HG02678 (cell line): ENCODE data around the gene IDH2.
"Not testable (repeated sequence)": the region's sequence is repeated elsewhere in the genome, so short reads cannot be mapped to it uniquely, and the experiment has no call there.

Source experiments
- ATAC-seq: cut with Tn5 transposase; IDR thresholded peaks from one replicate; pipeline ENCODE4 v1.9.1; 2021; ENCODE audit warnings: mild to moderate bottlenecking, moderate library complexity; ENCODE audit not compliant: unreplicated experiment

Gene IDH2

DNA sequence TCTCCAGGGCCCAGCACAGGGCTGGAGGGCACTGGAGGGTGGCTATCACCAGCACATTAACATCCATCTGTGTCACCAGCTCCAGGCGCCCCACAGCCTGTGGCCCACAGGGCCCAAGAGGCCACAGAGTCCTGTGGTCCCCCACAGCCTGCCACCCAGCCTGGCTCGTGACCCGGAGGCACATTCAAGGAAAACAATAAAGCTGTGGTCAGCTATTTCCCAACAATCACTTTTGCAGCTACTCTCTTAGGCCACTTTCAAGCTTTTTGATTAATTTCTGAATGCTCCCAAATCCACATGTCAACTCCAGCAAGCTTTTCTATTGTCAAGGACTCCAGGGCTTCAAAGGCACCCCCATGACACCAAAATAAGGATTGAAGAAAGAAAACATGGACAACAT is 16.7 kb downstream of the IDH2 start:
- no peak for ATAC-seq

DNA sequence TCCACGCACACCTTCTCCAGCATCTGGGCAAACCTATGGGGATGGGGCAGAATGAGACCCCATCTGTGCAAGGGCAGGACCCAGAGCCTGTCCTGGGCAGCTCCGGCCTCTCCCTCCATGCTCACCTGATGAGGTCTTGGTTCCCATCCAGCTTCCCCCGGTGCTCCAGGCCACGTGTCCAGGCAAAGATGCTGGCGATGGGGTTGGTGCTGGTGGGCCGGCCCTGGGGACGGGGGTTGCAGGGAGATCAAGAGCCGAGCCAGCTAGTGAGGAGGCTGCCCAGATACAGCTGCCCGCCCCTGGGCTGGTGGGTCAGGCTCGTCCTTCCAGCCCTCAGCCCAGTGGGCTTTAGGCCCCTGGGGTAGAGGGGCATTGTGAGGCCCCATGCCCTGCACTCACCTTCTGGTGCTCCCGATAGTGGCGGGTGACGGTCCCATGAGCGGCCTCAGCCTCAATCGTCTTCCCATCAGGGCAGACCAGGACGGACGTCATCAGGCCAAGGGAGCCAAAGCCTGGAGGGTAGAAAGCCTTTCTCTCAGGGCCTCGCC is 17.3 kb downstream of the IDH2 start:
- ATAC-seq = no peak

DNA sequence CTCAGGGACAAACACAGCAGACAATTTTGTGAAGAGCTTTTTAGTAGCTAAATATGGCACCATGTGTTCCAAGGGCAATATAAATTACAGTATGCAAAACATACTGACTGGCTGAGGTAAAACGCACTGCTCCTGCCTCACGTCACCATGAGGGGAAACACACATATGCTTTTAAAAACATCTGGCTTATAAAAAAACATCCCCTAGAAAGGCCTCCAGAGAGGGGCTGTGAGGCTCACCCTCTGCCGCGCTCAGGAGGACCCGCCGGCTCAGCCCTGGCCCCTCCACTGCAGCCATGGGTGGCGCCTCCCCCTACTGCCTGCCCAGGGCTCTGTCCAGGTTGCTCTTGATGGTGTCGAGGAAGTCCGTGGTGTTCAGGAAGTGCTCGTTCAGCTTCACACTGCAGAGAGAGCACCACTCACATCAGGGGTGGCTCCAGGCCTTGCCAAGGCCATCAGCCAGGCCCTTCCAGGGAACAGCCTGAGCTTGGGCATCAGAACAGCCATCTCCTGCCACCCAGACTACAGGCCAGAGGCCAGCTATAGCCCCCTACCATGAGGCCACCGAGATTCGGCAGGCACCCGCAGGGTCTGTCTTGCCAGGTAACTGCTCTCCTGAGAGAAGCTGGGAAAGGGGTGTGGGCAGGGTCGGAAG is 18.2 kb downstream of the IDH2 start:
- no peak for ATAC-seq

DNA sequence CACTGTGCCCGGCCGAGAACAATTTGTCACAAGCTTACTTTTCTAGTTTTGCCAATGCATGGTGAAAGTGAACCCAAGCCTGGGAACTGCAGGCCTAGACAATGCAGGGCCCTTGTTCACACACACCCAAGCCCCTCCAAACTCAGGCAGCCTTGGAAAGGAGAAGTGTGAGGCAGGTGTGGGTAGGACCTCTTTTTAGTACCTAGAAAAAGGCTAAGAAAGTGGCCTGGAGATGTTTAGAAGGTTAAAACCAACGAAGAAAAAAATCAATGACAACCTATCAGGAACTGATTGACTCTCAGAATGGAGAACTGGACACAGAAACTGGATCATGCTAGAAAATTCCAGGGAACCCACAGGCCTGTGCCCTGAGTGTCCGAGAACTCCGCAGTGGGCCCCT is 18.8 kb downstream of the IDH2 start:
- ATAC-seq = no peak

DNA sequence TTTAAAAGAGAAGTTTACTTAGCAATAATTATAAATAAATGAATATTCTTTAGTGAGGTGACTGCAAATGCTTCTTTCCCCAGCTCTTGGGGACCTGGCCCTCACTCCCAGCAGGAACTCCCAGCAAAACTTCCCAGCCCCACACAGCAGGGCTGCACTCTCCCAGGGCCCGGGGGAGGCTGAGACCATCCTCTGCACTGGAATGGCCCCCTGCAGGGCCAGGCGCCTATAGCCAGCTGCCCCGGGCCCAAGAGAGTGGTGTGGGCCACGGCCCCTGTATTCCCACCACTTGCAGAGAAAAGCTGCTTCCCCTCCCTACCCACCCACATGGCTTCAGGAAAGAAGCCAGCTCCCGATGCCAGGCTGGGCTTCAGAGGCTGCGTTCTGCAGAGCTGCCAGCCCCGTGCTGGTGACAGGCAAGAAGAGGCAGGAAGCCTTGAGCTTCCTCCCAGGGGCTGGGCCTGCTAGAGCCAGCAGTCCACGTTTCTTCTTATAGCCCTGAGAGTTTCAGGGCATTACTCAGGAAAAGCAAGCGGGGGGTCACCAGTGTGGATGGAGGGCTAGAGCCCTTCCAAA is 20.0 kb downstream of the IDH2 start:
- ATAC-seq = no peak

DNA sequence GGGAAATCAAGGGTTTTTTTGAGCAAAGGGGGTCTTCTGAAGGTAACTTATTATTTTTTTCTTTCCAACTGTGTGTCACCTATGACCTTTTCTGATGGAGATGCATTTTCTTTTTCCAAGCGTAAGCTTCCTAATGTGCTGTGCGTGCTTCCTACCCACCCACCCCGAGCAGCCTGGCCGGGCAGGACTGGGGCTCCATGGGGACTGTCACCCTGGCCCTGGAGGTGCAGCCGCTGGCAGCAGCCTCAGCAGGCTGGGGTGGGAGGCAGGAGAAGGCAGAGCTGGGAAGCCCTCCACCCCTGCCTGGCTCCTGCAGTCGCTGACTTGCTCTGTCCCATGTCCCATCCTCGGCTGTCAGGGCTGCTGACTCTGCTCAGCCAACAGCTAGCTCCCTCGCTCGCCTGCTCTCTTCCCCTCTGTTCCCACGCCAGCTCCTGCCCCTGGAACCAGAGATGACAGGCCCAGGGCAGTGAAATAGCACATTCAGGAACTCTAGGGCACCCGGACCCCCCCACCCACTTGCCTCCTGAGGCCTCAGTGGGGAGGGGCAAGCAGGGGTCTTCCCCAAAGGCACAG is 21.4 kb downstream of the IDH2 start:
- no peak for ATAC-seq

DNA sequence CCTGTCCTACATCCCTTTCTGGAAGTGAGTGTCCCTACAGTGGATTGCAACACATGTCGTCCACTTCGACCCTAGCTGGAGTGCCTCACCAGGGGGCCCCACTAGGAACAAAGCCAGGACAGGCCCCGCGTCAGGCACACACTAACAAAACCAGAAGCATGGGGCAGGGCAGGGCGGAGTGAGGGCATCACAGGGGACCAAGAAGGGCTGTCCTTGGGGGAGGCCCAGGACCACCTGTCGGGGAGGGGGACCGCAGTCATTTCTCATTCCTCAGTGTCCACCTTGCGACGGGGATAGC is 21.9 kb downstream of the IDH2 start:
- ATAC-seq = no peak

DNA sequence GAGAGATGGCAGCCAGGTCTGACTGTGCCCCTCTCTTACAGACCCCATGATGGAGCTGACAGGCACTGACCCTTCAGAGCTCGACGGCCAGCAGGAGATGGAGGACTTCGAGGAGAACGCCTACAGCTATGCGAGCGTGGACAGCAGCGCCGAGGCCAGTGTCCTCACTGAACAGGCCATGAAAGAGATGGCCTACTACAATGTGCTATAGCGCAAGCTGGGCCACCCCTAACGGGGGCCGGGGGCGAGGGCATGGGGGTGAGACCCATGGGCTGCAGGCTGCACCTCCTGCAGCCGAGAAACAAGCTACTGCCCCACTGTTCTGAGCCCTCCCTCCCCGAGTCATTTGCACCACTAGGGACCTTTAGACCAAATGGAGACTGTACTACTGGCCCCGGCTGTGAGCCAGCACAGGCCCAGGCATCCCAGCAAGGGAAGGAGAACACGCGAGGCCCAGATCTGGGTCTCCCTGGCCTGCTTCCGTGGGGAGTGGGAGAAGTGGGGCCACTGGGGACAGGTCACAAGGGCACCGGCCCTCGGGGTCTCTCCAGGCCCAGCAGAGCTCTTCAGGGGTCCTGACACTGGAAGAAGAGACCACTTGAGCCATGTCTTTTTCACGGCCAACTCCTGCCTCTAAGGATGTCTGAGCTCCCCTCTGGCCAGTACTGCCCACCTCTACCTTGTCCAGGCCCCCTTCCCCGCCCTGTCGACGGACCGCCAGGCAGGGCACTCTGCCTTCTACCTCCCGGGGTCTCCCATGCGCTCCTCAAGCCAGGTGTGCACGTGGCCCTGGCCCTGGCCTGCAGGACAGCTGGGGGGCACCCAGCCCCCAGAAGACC is 22.4 kb downstream of the IDH2 start:
- no peak for ATAC-seq

DNA sequence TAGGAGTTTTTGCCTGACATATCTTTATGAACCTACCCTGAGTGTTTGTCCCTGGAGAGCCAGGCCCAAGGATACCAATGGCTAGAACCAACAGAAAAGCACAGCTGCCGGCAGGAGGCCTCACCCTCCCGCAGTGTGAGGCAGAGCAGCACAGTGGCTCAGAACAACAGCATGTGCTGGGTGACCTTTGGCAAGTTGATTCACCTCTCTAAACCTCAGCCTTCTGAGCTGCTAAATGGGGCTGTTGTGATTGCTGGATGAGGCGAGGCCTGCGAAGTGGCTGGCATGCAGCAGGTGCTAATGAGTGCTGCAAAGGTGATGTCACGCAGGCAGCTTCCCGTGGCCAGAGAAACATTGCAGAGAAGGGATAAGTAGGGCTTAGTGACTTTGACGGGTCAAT is 23.3 kb downstream of the IDH2 start:
- ATAC-seq = no peak

DNA sequence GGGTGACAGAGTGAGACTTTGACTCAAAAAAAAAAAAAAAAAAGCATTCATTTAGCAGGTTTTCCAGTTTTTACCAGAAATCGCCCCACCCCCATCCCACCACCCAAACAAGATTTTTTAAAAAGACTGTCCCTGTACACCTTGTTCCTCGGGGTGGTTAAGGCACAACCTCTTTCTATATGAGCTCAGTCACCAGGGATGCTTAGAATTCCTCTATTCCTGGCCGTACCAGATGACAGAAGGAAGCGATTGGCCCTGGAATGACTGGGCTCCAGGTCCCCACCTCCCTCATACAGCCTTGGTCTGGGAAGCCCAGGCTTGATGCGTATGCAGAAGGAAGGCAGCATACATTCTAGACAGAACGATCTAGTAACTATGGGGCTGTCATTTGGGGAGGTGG is 25.6 kb downstream of the IDH2 start:
- ATAC-seq = no peak

DNA sequence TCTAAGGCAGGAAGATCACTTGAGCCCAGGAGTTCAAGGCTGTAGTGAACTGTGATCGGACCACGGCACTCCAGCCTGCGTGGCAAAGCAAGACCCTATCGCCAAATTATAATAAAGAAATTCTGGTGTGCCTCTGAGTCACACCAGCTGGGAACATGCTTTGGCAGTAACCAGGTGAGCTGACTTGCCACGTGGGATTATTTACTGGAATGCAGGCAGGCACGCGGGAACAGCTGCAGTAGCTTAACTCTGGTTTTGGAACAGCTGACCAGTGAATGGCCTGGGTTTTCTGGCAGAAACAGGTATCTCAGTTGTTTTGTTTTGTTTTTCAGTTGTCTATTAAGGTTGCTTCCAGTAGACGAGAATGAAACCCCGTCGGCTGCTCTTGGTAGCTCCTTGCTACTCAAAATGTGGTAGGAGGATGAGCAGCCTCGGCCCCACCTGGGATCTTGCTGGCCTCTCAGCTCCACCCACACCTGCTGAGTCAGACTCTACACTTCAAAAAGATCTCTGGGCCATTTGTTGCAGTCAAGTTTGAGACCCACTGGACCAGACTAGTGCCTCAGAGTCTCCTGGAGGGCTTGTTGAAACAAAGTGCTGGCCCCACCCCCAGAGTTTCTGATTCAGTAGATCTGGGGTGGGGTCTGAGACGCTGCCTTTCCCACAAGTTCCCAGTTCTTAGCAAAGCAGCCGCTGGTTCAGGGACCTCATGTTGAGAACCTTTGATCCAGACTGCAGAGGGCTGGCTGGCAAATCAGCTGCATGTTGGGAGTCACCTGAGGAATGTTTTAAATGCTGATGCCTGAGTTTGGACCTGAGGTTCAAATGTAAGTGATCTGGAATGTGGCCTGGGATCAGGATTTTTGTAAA is 26.6 kb downstream of the IDH2 start:
- no peak for ATAC-seq

DNA sequence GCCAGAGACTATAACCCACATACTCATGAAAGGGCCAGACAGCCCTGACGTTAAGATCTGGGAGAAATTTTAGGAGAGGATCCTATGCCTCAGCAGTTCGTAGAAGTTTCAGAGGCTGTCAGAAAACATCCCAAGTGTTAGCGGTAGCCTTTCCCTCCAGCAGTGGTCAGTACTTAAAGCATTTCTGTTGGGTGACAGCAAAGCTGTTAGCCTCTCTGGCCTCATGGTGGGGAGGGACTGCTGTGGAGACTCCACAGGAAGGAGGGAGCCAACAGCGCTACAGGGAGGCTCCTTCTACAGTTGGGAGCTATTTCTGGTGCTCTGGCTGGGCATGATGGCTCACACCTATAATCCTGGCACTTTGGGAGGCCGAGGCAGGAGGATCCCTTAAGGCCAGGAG is 27.4 kb downstream of the IDH2 start:
- ATAC-seq = no peak

DNA sequence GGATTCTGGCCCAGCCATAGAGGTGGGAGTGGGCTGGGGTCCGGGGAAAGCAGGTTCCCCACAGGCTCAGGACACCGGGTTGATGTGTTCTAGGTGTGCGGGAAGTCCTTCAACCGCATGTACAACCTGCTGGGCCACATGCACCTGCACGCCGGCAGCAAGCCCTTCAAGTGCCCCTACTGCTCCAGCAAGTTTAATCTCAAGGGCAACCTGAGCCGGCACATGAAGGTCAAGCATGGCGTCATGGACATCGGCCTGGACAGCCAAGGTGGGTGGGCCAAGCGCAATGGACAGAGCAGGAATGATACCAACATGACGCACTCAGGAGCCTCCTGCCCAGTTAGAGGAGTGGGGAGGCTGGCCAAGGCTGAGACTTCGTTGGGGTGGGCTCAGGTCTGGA is 28.2 kb downstream of the IDH2 start:
- ATAC-seq = no peak

DNA sequence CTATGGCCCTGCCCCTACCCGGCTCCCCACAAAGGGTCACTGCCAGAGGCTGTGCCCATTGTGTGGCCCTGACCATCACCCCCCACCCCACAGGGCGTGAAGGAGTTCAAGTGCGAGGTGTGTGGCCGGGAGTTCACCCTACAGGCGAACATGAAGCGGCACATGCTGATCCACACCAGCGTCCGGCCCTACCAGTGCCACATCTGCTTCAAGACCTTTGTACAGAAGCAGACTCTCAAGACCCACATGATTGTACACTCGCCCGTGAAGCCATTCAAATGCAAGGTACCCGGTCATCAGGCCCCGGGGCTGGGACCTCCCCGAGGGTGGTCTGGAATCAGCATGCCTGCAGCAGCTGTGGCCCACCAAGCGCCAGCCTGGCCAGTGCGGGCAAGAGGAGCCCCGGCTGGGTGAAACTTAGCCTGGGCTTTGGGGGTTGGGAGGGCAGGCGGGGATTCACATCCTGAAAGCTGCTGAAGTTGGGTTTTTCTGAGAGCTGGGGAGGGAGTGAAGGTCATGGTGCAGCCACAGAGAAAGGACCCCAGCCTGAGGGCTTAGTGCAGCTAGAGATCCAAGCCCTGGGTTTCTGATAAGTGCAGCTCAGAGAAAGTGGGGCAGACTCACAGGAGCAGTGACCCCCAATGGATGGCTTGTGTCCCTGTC is 29.2 kb downstream of the IDH2 start:
- ATAC-seq = no peak

DNA sequence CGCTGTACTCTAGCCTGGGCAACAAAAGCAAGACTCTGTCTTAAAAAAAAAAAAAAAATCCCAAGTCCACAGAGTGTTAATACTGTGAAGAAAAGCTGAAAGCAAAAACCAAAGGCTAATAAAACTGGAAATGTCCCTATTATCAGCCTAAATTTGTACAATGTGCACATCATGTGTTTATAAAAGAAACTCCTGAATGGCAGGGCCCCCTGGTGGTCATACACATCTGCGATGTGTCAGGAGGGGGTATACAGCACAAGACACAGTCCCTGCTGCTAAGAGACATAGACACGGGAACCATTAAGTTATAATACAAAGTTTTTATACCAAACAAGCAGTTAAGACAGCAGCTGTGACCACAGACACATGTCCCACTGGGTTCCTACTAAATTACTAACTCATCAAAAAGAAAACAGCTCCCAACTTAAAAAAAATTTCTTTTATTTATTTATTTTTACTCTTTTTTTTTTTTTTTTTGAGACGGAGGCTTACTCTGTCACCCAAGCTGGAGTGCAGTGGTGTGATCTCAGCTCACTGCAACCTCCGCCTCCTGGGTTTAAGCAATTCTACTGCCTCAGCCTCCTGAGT is 31.0 kb downstream of the IDH2 start:
- no peak for ATAC-seq

DNA sequence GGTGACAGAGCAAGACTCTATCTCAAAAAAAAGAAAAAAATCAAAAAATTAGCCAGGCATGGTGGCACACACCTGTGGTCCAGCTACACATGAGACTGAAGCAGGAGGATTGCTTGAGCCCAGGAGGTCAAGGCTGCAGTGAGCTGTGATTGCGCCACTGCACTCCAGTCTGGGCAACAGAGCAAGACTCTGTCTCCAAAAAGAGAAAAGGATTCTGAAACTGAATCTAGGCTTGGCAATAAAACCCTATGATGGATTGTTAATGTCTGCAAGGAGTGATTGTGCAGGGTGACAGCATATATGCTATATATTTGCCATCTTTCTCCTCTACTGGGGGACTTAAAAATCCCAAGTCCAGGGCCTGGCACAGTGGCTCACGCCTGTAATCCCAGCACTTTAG is 31.6 kb downstream of the IDH2 start:
- ATAC-seq = not testable (repeated sequence)

DNA sequence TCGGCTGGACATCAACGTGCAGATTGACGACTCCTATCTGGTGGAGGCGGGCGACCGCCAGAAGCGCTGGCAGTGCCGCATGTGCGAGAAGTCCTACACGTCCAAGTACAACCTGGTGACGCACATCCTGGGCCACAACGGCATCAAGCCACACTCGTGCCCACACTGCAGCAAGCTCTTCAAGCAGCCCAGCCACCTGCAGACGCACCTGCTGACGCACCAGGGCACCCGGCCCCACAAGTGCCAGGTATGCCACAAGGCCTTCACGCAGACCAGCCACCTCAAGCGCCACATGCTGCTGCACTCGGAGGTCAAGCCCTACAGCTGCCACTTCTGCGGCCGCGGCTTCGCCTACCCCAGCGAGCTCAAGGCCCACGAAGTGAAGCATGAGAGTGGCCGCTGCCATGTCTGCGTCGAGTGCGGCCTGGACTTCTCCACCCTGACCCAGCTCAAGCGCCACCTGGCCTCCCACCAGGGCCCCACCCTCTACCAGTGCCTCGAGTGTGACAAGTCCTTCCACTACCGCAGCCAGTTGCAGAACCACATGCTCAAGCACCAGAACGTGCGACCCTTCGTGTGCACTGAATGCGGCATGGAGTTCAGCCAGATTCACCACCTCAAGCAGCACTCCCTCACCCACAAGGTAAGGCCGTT is 34.2 kb downstream of the IDH2 start:
- ATAC-seq = no peak

DNA sequence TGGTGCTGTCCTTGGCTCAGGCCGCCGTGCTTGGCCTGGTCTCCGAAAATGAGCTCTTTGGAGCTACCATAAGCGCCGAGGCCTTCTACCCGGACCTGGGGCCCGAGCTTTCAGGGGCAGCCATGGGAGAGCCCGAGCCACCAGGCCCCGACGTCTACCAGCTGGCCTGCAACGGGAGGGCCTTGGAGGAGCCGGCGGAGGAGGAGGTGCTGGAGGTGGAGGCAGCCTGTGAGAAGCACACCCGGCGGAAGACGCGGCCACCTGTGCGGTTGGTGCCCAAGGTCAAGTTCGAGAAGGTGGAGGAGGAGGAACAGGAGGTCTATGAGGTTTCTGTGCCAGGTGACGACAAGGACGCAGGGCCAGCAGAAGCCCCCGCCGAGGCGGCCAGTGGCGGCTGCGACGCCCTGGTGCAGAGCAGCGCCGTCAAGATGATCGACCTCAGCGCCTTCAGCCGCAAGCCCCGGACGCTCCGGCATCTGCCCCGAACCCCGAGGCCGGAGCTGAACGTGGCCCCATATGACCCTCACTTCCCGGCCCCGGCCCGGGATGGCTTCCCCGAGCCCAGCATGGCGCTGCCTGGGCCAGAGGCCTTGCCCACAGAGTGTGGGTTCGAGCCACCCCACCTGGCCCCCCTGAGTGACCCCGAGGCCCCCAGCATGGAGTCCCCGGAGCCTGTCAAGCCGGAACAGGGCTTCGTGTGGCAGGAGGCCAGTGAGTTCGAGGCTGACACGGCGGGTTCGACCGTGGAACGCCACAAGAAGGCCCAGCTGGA is 34.9 kb downstream of the IDH2 start:
- ATAC-seq = no peak

DNA sequence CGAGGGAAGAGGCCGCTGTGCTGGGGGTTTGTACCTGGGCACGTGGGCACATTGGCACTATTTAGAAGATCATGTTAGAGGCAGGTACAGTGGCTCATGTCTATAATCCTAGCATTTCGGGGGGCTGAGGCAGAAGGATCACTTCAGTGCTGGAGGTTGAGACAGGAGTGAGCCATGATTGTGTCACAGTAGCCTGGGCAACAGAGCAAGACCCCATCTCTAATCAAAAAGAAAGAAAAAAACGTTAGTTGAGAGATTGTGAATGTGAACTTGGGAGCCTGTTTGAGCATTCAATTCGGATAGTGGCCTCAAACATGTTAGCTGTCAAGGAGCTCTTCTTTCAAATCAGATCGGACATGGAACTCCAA is 36.6 kb downstream of the IDH2 start:
- ATAC-seq = no peak
